ENCODE data around the gene SEC22A. TPM values are rescaled to one million over a fixed set of nuclear protein-coding genes. Genes with fewer than 3 reads are reported as not detected.

Gene SEC22A
- total and polyA plus RNA-seq, 2 of the 8 experiments (the other 6 are each of a cell fraction or from before 2014, with no cell fraction given) = 10.6 to 17.1 TPM

- TF ChIP-seq PHF8 (conservative IDR thresholded peaks at IDR 0.05; ENCODE audit: low read depth, low read length) = no peak
- TF ChIP-seq KDM1A (IDR thresholded peaks at IDR 0.05; ENCODE audit: borderline replicate concordance, low read length) = no peak
- TF ChIP-seq SUZ12 (IDR thresholded peaks at IDR 0.05; ENCODE audit: low read length) = no peak
- no peak for TF ChIP-seq RBBP5 (IDR thresholded peaks at IDR 0.05; ENCODE audit: borderline replicate concordance, low read depth, low read length)
- TF ChIP-seq CTCF (IDR thresholded peaks at IDR 0.05; ENCODE audit: control extremely low read depth in 1 of 3, insufficient read depth in 1 of 3, low read depth in 1 of 3, low read length in 3 of 3) = peak in 2 of 3 experiments; percentile 22 to 52; a peak in 2 of 4 replicates
- no peak for TF ChIP-seq CBX5 (IDR thresholded peaks at IDR 0.05; ENCODE audit: low read depth, low read length)
Observed at GRCh38 chr3:123258811-123259420, 57.2 kb downstream of the SEC22A start (continued).
